Measurements from ENCODE around the gene SLX4IP. TPM values are rescaled to one million over a fixed set of nuclear protein-coding genes. Genes with fewer than 3 reads are reported as not detected.

Gene SLX4IP
- total and polyA plus RNA-seq, 2 of the 13 experiments (the other 11 are each of a cell fraction or from before 2014, with no cell fraction given), result 3.6 to 7.3 TPM

DNA sequence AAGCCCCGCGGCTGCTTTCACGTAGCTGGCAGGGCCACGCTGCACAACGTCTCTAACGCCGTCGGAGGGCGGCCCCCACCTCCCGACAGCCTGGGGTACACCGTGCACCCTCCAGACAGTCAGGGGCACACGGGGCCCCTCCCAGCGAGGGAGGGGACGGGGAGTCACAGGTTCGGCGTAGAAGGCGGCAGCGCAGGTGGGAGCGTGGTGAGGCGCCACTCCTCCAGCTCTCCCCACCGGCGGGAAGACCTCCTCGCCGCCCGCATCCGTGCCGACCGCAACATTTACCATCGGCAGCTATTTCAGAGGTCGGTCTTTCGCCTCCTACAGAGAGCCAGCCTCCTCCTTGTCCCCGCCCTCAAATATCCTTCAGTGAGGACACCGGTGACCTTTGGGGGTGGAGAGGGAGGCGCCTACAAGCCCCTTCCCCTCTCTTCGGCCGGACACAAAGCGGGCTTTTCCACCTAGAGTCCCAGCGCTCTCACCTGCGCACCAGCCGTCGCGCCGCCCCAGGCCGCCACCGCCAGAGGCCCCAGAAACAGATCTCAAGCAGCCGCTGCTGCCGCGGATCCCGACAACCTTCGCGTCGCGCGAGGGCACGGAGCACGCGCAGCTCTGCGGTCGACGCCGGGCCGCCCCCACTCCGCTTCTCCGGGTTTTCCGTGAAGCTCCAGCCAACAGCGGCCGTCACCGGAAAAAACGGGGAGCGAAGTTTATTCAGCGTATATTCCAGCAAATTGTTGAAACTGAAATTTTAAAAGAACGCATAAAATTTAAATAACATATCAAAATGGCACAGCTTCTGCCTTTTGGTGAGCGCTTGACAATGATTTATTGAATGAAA, 1.3 kb upstream of the SLX4IP start, which contains the start of gene MKKS (continued):
- TF ChIP-seq, protein P1, sequence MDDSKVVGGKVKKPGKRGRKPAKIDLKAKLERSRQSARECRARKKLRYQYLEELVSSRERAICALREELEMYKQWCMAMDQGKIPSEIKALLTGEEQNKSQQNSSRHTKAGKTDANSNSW (CRISPR knock-in tag; IDR thresholded peaks at IDR 0.05; ENCODE audit: borderline replicate concordance), result no peak
- no peak; the same call in 1 of the 2 replicates for TF ChIP-seq ZMYM3 (CRISPR knock-in tag; IDR thresholded peaks at IDR 0.05)
- TF ChIP-seq RELA (CRISPR knock-in tag; IDR thresholded peaks at IDR 0.05), result peak; percentile 51
- TF ChIP-seq ATM (IDR thresholded peaks at IDR 0.05; ENCODE audit: borderline replicate concordance), result no peak
- TF ChIP-seq, protein P2, sequence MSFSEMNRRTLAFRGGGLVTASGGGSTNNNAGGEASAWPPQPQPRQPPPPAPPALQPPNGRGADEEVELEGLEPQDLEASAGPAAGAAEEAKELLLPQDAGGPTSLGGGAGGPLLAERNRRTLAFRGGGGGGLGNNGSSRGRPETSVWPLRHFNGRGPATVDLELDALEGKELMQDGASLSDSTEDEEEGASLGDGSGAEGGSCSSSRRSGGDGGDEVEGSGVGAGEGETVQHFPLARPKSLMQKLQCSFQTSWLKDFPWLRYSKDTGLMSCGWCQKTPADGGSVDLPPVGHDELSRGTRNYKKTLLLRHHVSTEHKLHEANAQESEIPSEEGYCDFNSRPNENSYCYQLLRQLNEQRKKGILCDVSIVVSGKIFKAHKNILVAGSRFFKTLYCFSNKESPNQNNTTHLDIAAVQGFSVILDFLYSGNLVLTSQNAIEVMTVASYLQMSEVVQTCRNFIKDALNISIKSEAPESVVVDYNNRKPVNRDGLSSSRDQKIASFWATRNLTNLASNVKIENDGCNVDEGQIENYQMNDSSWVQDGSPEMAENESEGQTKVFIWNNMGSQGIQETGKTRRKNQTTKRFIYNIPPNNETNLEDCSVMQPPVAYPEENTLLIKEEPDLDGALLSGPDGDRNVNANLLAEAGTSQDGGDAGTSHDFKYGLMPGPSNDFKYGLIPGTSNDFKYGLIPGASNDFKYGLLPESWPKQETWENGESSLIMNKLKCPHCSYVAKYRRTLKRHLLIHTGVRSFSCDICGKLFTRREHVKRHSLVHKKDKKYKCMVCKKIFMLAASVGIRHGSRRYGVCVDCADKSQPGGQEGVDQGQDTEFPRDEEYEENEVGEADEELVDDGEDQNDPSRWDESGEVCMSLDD (CRISPR knock-in tag; IDR thresholded peaks at IDR 0.05; ENCODE audit: borderline replicate concordance), result peak; percentile 47
- no peak for TF ChIP-seq RBM22 (optimal IDR thresholded peaks at IDR 0.05; ENCODE audit: low read length)
- 0 out of 2 replicates have a peak, but pooled peaks have one; percentile 9 for TF ChIP-seq ZNF451 (CRISPR knock-in tag; IDR thresholded peaks at IDR 0.05)
- peak; percentile 76 for TF ChIP-seq PTBP1 (IDR thresholded peaks at IDR 0.05; ENCODE audit: low read depth, low read length, poor library complexity, severe bottlenecking)
- peak; percentile 92 for TF ChIP-seq ZFP90 (CRISPR knock-in tag; IDR thresholded peaks at IDR 0.05; ENCODE audit: borderline replicate concordance)
- peak; percentile 98 for TF ChIP-seq ZNF224 (CRISPR knock-in tag; IDR thresholded peaks at IDR 0.05)
- peak; percentile 69; the same call in 1 of the 2 replicates for TF ChIP-seq HMG20B (CRISPR knock-in tag; conservative IDR thresholded peaks at IDR 0.05)
- peak; percentile 16; the same call in 1 of the 2 replicates for TF ChIP-seq HNF4G (IDR thresholded peaks at IDR 0.05; ENCODE audit: borderline replicate concordance, low read depth, low read length)
- 0 out of 2 replicates have a peak, but pooled peaks have one; percentile 32 for TF ChIP-seq HNF4G (CRISPR knock-in tag; IDR thresholded peaks at IDR 0.05; ENCODE audit: borderline replicate concordance, low read depth)
- TF ChIP-seq KDM5A (IDR thresholded peaks at IDR 0.05; ENCODE audit: borderline replicate concordance, low read length), result peak; percentile 75; the same call in 1 of the 2 replicates
- TF ChIP-seq ZNF775 (CRISPR knock-in tag; IDR thresholded peaks at IDR 0.05; ENCODE audit: borderline replicate concordance), result no peak; the same call in 1 of the 2 replicates
- TF ChIP-seq, protein P3, sequence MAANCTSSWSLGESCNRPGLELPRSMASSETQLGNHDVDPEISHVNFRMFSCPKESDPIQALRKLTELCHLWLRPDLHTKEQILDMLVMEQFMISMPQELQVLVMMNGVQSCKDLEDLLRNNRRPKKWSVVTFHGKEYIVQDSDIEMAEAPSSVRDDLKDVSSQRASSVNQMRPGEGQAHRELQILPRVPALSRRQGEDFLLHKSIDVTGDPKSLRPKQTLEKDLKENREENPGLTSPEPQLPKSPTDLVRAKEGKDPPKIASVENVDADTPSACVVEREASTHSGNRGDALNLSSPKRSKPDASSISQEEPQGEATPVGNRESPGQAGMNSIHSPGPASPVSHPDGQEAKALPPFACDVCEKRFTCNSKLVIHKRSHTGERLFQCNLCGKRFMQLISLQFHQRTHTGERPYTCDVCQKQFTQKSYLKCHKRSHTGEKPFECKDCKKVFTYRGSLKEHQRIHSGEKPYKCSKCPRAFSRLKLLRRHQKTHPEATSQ (CRISPR knock-in tag; IDR thresholded peaks at IDR 0.05; ENCODE audit: borderline replicate concordance), result peak; percentile 91
- no peak; the same call in 1 of the 2 replicates for TF ChIP-seq ZNF251 (CRISPR knock-in tag; IDR thresholded peaks at IDR 0.05)
- no peak for TF ChIP-seq PCBP2 (optimal IDR thresholded peaks at IDR 0.05; ENCODE audit: low read depth, low read length, poor library complexity, severe bottlenecking)
- TF ChIP-seq ZNF563 (CRISPR knock-in tag; IDR thresholded peaks at IDR 0.05), result peak; percentile 98
- TF ChIP-seq EED (CRISPR knock-in tag; IDR thresholded peaks at IDR 0.05), result peak; percentile 98
- TF ChIP-seq SRF (IDR thresholded peaks at IDR 0.05; ENCODE audit: low read depth, low read length), result peak; percentile 7; the same call in 1 of the 2 replicates
- TF ChIP-seq KMT2A (CRISPR knock-in tag; IDR thresholded peaks at IDR 0.05), result no peak; the same call in none of the 2 replicates
- peak; percentile 40 for TF ChIP-seq GATA4 (IDR thresholded peaks at IDR 0.05; ENCODE audit: borderline replicate concordance, low read depth)
- TF ChIP-seq MATR3 (CRISPR knock-in tag; IDR thresholded peaks at IDR 0.05), result no peak
- TF ChIP-seq ZNF713 (CRISPR knock-in tag; IDR thresholded peaks at IDR 0.05), result 0 out of 2 replicates have a peak, but pooled peaks have one; percentile 56
- TF ChIP-seq IKZF4 (CRISPR knock-in tag; IDR thresholded peaks at IDR 0.05; ENCODE audit: borderline replicate concordance, low read depth, not compliant biosample characterization), result peak; percentile 24
